HepG2 (cell line): ENCODE data around the gene CAMTA1. TPM values are rescaled to one million over a fixed set of nuclear protein-coding genes. Genes with fewer than 3 reads are reported as not detected.

ENCODE experiments used
- AHR ChIP-seq: IDR thresholded peaks from 2 replicates; pipeline ENCODE4 v1.6.1; 2018; ENCODE audit warnings: missing genetic modification reagents, missing compliant biosample characterization
- HNF4A ChIP-seq: sonication (generic); formaldehyde crosslinking; IDR thresholded peaks from 2 replicates; pipeline ENCODE4 v1.4.0; 2020; ENCODE audit warnings: missing genetic modification reagents
- JUNB ChIP-seq: sonication (generic); formaldehyde crosslinking; IDR thresholded peaks from 2 replicates; pipeline ENCODE4 v1.8.0; 2022; ENCODE audit warnings: missing genetic modification reagents, mild to moderate bottlenecking, borderline replicate concordance
- KIAA2018 ChIP-seq: sonication (generic); formaldehyde crosslinking; IDR thresholded peaks from 2 replicates; pipeline ENCODE4 v1.5.0; 2020; ENCODE audit warnings: mild to moderate bottlenecking, missing genetic modification reagents, borderline replicate concordance
- NFE2L1 ChIP-seq: sonication (generic); formaldehyde crosslinking; IDR thresholded peaks from 2 replicates; pipeline ENCODE4 v1.4.0; 2020; ENCODE audit warnings: missing genetic modification reagents, mild to moderate bottlenecking, borderline replicate concordance
- PHF8 ChIP-seq: sonication (generic); formaldehyde crosslinking; IDR thresholded peaks from 2 replicates; pipeline ENCODE4 v1.5.0; 2020; ENCODE audit warnings: missing genetic modification reagents
- RARG ChIP-seq: sonication (generic); formaldehyde crosslinking; IDR thresholded peaks from 2 replicates; pipeline ENCODE4 v1.4.0; 2020; ENCODE audit warnings: low read depth, mild to moderate bottlenecking, missing genetic modification reagents
- TIGD3 ChIP-seq: sonication (generic); formaldehyde crosslinking; IDR thresholded peaks from 2 replicates; pipeline ENCODE4 v1.5.1; 2020; ENCODE audit warnings: mild to moderate bottlenecking, missing genetic modification reagents, borderline replicate concordance
- ZBTB42 ChIP-seq: sonication (generic); formaldehyde crosslinking; IDR thresholded peaks from 2 replicates; pipeline ENCODE4 v1.5.0; 2020; ENCODE audit warnings: mild to moderate bottlenecking, missing genetic modification reagents
- ZFAT ChIP-seq: sonication (generic); formaldehyde crosslinking; conservative IDR thresholded peaks from 2 replicates; pipeline ENCODE4 v1.8.1; 2023; ENCODE audit warnings: missing genetic modification reagents, inconsistent platforms
- ZIK1 ChIP-seq: sonication (generic); formaldehyde crosslinking; IDR thresholded peaks from 2 replicates; pipeline ENCODE4 v1.5.0; 2020; ENCODE audit warnings: mild to moderate bottlenecking, low read depth, missing genetic modification reagents, borderline replicate concordance
- ZNF121 ChIP-seq: sonication (generic); formaldehyde crosslinking; IDR thresholded peaks from 2 replicates; pipeline ENCODE4 v1.5.0; 2020; ENCODE audit warnings: mild to moderate bottlenecking, missing genetic modification reagents
- ZNF446 ChIP-seq: sonication (generic); formaldehyde crosslinking; IDR thresholded peaks from 2 replicates; pipeline ENCODE4 v1.5.0; 2020; ENCODE audit warnings: mild to moderate bottlenecking, missing genetic modification reagents
- polyA plus RNA-seq, 8 experiments: library from polyadenylated mRNA; depleted of rRNA in 3 of 8; stranded (reverse) in 7 of 8; unstranded in 1 of 8; fragments of >200 nt; fragmentation: Illumina TruSeq in 4 of 8; extraction: Trizol in 4 of 8; gene quantifications; 2 replicates each; pipeline versions ENCODE4 v1.2.1 to v1.2.3, GENCODE V29; 2011 to 2016; ENCODE audit warnings: low read depth in 4 of 8, missing spikeins in 1 of 8, mixed read lengths in 1 of 8; ENCODE audit not compliant: insufficient read depth in 1 of 8
- total RNA-seq, 5 experiments: library from RNA; depleted of rRNA; stranded (reverse); fragments of >200 nt; fragmentation: Illumina TruSeq; extraction: Trizol; gene quantifications; 2 replicates each; pipeline ENCODE4 v1.2.3, GENCODE V29; 2016; ENCODE audit warnings: low read depth in 1 of 5
- TF ChIP-seq, protein P1 (sequence below): sonication (generic); formaldehyde crosslinking; IDR thresholded peaks from 2 replicates; pipeline ENCODE4 v1.8.0; 2022; ENCODE audit warnings: mild to moderate bottlenecking, missing genetic modification reagents
- TF ChIP-seq, protein P2 (sequence below): sonication (generic); formaldehyde crosslinking; IDR thresholded peaks from 2 replicates; pipeline ENCODE4 v1.8.0; 2022; ENCODE audit warnings: missing genetic modification reagents, mild to moderate bottlenecking, inconsistent platforms, borderline replicate concordance

Gene CAMTA1
- total and polyA plus RNA-seq, 2 of the 13 experiments (the other 11 are each of a cell fraction or from before 2014, with no cell fraction given) = 25.0 to 36.4 TPM

GRCh38 chr1:7678491-7679158 lies 893.4 kb downstream of the CAMTA1 start (continued):
- TF ChIP-seq PHF8 (CRISPR knock-in tag) = no peak
- TF ChIP-seq NFE2L1 = no peak
- no peak; the same call in 1 of the 2 replicates for TF ChIP-seq ZNF121 (CRISPR knock-in tag)
- no peak for TF ChIP-seq ZIK1
- no peak for TF ChIP-seq ZBTB42 (CRISPR knock-in tag)
- no peak for TF ChIP-seq ZFAT (CRISPR knock-in tag)
- no peak for TF ChIP-seq TIGD3 (CRISPR knock-in tag)
- TF ChIP-seq, protein P1, sequence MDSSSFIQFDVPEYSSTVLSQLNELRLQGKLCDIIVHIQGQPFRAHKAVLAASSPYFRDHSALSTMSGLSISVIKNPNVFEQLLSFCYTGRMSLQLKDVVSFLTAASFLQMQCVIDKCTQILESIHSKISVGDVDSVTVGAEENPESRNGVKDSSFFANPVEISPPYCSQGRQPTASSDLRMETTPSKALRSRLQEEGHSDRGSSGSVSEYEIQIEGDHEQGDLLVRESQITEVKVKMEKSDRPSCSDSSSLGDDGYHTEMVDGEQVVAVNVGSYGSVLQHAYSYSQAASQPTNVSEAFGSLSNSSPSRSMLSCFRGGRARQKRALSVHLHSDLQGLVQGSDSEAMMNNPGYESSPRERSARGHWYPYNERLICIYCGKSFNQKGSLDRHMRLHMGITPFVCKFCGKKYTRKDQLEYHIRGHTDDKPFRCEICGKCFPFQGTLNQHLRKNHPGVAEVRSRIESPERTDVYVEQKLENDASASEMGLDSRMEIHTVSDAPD (CRISPR knock-in tag) = no peak
- TF ChIP-seq KIAA2018 = no peak
- peak; percentile 95 for TF ChIP-seq HNF4A (CRISPR knock-in tag)
- TF ChIP-seq ZNF446 (CRISPR knock-in tag) = no peak
- TF ChIP-seq JUNB = no peak
- TF ChIP-seq RARG (CRISPR knock-in tag) = no peak
- TF ChIP-seq, protein P2, sequence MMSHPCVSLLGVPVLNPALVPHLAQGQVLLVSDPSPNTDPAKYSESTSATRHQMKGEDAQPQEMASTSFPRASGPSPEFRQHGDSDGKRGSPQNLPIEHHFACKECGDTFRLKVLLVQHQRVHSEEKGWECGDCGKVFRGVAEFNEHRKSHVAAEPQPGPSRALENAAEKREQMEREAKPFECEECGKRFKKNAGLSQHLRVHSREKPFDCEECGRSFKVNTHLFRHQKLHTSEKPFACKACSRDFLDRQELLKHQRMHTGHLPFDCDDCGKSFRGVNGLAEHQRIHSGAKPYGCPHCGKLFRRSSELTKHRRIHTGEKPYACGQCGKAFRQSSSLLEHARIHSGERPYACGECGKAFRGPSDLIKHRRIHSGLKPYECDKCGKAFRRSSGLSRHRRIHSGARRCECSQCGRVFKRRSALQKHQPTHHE = no peak
- TF ChIP-seq AHR (CRISPR knock-in tag) = no peak
